ENCODE data around the gene TMPRSS7. TPM values are rescaled to one million over a fixed set of nuclear protein-coding genes. Genes with fewer than 3 reads are reported as not detected.

Gene TMPRSS7
- total RNA-seq, 2 donors from 2014 or later = not detected

- TF ChIP-seq POLR2A (IDR thresholded peaks at IDR 0.05) (no peak), CTCF (IDR thresholded peaks at IDR 0.05) (no peak)
- H3K27me3 ChIP-seq = no peaks in the 10 kb centered on the region
- no peak for ATAC-seq
Observed at GRCh38 chr3:112004669-112005068, 29.9 kb upstream of the TMPRSS7 start.

DNA sequence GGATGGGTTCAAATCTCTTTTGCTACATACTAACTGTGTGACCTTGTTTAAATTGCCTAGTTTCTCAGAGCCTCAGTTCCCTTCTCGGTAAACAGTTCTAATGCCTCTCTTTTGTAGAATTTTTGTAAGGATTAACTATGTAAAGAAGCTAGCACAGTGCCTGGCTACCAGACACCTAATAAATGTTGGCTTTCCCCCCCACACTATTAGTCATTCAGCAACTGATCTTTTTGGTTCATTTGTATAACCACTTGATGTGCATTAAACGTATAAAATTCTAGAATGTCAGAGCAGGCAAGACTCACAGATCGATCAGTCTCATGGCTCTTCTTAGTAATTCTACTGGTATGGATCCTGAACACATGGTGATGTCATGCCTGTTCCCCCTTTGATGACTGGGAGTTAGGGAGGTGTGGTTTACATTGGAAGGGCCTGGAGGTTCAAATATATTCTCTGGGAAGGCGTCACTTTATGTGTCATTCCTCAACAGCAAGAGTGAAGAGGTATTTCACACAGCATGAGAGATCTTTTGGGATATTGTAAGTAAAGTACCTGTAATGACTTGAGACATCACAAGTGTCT, 29.4 kb upstream of the TMPRSS7 start:
- Histone ChIP-seq H3K36me3 (replicated peaks in 1 of 2; ENCODE audit: insufficient read depth in 1 of 2, low read depth in 2 of 2) (no peaks in the 10 kb centered on the region), H3K4me3 (no peak overlapping the region), H3K27ac (no peak overlapping the region), H3K4me1 (no peaks in the 10 kb centered on the region), H3K27me3 (no peaks in the 10 kb centered on the region), H3K9me3 (no peaks in the 10 kb centered on the region)
- intact Hi-C loops (cut with DNase I) = no loop called here
- TF ChIP-seq POLR2A (IDR thresholded peaks at IDR 0.05) (no peak), CTCF (IDR thresholded peaks at IDR 0.05) (no peak)
- ATAC-seq (no peak), DNase-seq (no peak)
- 67 to 83% methylated on average over 4 of the region's 4 CpGs for WGBS, 2 donors

More at GRCh38 chr3:112004669-112005068, 29.9 kb upstream of the TMPRSS7 start:
- H3K36me3 ChIP-seq (replicated peaks in 1 of 2; ENCODE audit: insufficient read depth in 1 of 2, low read depth in 2 of 2) = no peaks in the 10 kb centered on the region
- no peak overlapping the region for H3K27ac ChIP-seq
- no peak for DNase-seq
- H3K4me1 ChIP-seq = no peaks in the 10 kb centered on the region
- H3K9me3 ChIP-seq = no peaks in the 10 kb centered on the region
- no peak overlapping the region for H3K4me3 ChIP-seq
- 63 to 84% methylated on average over 2 of the region's 2 CpGs for WGBS, 2 donors
- intact Hi-C loops (cut with DNase I) = no loop called here

DNA sequence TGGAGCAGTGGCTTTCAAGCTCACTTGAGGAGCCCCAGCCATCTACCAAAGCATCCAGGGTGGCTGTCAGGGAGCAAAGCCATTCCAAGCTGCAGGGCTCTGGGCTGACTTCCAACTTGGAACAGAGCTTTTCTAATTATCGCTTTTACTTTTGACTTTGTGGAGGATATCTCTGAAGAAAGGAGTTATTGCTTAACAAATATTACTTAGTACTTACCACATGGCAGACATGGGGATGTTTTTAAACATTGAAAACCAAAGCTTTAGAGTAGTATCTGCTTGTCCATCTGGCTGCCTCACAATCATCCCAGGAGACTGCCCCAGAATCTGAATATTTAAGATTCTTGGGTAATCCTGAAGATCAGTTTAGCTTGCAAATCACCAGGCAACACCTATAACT, 26.9 kb upstream of the TMPRSS7 start:
- DNase-seq (peak in 2 of 4 donors; percentile 11 to 15), ATAC-seq (no peak)
- H3K27ac ChIP-seq = no peak overlapping the region
- H3K4me3 ChIP-seq = no peak overlapping the region
- TF ChIP-seq POLR2A (IDR thresholded peaks at IDR 0.05) (no peak), CTCF (IDR thresholded peaks at IDR 0.05) (no peak)
- no peaks in the 10 kb centered on the region for H3K36me3 ChIP-seq (replicated peaks in 1 of 2; ENCODE audit: insufficient read depth in 1 of 2, low read depth in 2 of 2)
- 3 to 18% methylated on average over 1 of the region's 1 CpG for WGBS, 2 donors
- H3K9me3 ChIP-seq = no peaks in the 10 kb centered on the region
- intact Hi-C loops (cut with DNase I) = no loop called here
- no peaks in the 10 kb centered on the region for H3K27me3 ChIP-seq
- no peaks in the 10 kb centered on the region for H3K4me1 ChIP-seq

GRCh38 chr3:112009670-112010069, 24.9 kb upstream of the TMPRSS7 start:
- no peak for TF ChIP-seq POLR2A (IDR thresholded peaks at IDR 0.05)
- TF ChIP-seq CTCF (IDR thresholded peaks at IDR 0.05) = no peak
- intact Hi-C loops (cut with DNase I) = no loop called here
- Histone ChIP-seq H3K4me3 (no peak overlapping the region), H3K4me1 (peaks cover 7% of the 10 kb centered on the region), H3K36me3 (replicated peaks in 1 of 2; ENCODE audit: insufficient read depth in 1 of 2, low read depth in 2 of 2) (no peaks in the 10 kb centered on the region), H3K27ac (no peak overlapping the region), H3K9me3 (no peaks in the 10 kb centered on the region), H3K27me3 (no peaks in the 10 kb centered on the region)
- DNase-seq (no peak), ATAC-seq (no peak)
- WGBS, 2 donors = 72 to 80% methylated on average over 2 of the region's 2 CpGs

DNA sequence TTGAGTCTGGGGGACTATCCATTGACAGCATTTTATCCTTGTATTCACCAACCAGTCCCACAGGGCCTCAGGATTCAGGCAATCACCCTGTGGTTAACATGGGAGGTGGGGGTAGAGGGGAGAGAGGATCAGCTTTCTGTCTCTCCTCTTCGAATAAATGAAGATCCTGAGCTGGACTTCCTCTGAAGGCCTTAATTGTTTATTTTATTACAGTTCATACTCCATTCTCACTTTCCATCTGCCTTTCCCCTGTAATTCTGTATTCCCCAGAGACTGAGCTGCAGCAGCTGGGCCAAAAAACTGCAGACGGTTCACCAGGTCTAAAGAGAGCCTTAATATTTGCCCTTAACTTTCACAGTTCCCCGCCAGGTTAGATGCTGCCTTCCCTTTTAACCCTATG, 23.9 kb upstream of the TMPRSS7 start:
- Histone ChIP-seq H3K4me1 (peaks cover 7% of the 10 kb centered on the region), H3K27me3 (no peaks in the 10 kb centered on the region), H3K27ac (no peak overlapping the region), H3K9me3 (no peaks in the 10 kb centered on the region), H3K36me3 (replicated peaks in 1 of 2; ENCODE audit: insufficient read depth in 1 of 2, low read depth in 2 of 2) (no peaks in the 10 kb centered on the region), H3K4me3 (no peak overlapping the region)
- TF ChIP-seq CTCF (IDR thresholded peaks at IDR 0.05) (no peak), POLR2A (IDR thresholded peaks at IDR 0.05) (no peak)
- WGBS, 2 donors = 73 to 82% methylated on average over 3 of the region's 3 CpGs
- DNase-seq (no peak), ATAC-seq (no peak)
- intact Hi-C loops (cut with DNase I) = no loop called here

All from body of pancreas (tissue), 4 donors.